ENCODE data around the gene STK11IP.

GRCh38 chr2:219664041-219664440, 66.4 kb downstream of the STK11IP start:
- TF ChIP-seq CTCF (conservative IDR thresholded peaks at IDR 0.05; ENCODE audit: low read depth, low read length) (no peak), EZH2 (IDR thresholded peaks at IDR 0.05; ENCODE audit: borderline replicate concordance, low read depth, low read length, poor library complexity, severe bottlenecking) (no peak)
